ENCODE results near the gene PLCL2.

PLCL2 gene

GRCh38 chr3:16842272-16843270, 42.2 kb upstream of the PLCL2 start:
- WGBS: 88% methylated on average over 16 of the region's 16 CpGs
- no peaks in the 10 kb centered on the region for H3K36me3 ChIP-seq (ENCODE audit: control insufficient read depth in 1 of 2, insufficient read depth in 2 of 2, low read depth in 1 of 2, low read length in 2 of 2)
- H2AFZ ChIP-seq (ENCODE audit: low read depth, low read length): no peak overlapping the region

DNA sequence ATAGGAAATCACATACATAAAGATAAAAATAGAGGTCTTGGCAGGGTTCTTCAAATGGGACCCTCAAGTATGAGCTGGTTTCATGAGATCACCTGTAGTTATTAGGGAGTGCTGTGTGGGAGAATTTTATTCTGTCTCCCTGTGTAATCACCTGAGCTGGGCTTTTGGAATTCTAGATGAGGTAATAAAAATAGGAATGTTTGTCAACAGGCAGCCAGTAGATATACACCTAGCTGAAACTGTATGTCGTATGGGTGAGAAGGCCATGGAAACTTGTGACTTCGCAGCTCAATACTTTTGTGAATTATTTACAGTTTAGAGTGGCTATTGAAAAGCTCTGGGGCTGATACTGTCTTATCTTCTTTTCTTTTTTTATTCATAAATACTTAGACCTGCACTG, 40.5 kb upstream of the PLCL2 start:
- no peak overlapping the region for H3K23ac ChIP-seq (ENCODE audit: low read length in 2 of 2)
- no peak overlapping the region for H2AFZ ChIP-seq (ENCODE audit: low read depth, low read length)
- no peak overlapping the region for H4K8ac ChIP-seq (ENCODE audit: low read length)
- no peak overlapping the region for H3K9ac ChIP-seq (ENCODE audit: low read length)
- H3K79me1 ChIP-seq (replicated peaks; ENCODE audit: low read length, poor library complexity, severe bottlenecking): no peaks in the 10 kb centered on the region
- no peak overlapping the region for H3K14ac ChIP-seq (ENCODE audit: low read length in 2 of 2)
- no peaks in the 10 kb centered on the region for H3K27me3 ChIP-seq (ENCODE audit: control insufficient read depth in 1 of 2, insufficient read depth in 1 of 2, low read length in 2 of 2)
- no peak overlapping the region for H2BK15ac ChIP-seq (ENCODE audit: low read depth, poor library complexity, severe bottlenecking)
- no peak overlapping the region for H2AK5ac ChIP-seq (ENCODE audit: low read length, severe bottlenecking)
- H2BK5ac ChIP-seq (ENCODE audit: low read depth, low read length, poor library complexity, severe bottlenecking): no peak overlapping the region
- no peak overlapping the region for H3K4ac ChIP-seq (ENCODE audit: low read depth in 1 of 2, low read length in 2 of 2)
- DNase-seq: no peak
- no peak overlapping the region for H3K18ac ChIP-seq (ENCODE audit: low read depth in 1 of 2, low read length in 2 of 2)
- H3K4me1 ChIP-seq (ENCODE audit: control insufficient read depth, insufficient read depth, low read depth, low read length): no peaks in the 10 kb centered on the region
- H4K91ac ChIP-seq (ENCODE audit: low read length): no peak overlapping the region
- H3K36me3 ChIP-seq (ENCODE audit: control insufficient read depth in 1 of 2, insufficient read depth in 2 of 2, low read depth in 1 of 2, low read length in 2 of 2): no peaks in the 10 kb centered on the region
- H2BK12ac ChIP-seq (ENCODE audit: low read length in 2 of 2): no peak overlapping the region
- no peak overlapping the region for H3K4me2 ChIP-seq (ENCODE audit: low read length, poor library complexity, severe bottlenecking)
- H3K4me3 ChIP-seq (ENCODE audit: insufficient read depth in 1 of 2, low read depth in 1 of 2, low read length in 2 of 2): no peak overlapping the region
- H3K27ac ChIP-seq (ENCODE audit: low read length, poor library complexity, severe bottlenecking): no peak overlapping the region
- H2BK120ac ChIP-seq (ENCODE audit: low read depth, low read length): no peak overlapping the region
- H3K9me3 ChIP-seq (ENCODE audit: control insufficient read depth, low read length): no peaks in the 10 kb centered on the region
- WGBS: 83% methylated on average over 1 of the region's 2 CpGs

More at GRCh38 chr3:16842272-16843270, 42.2 kb upstream of the PLCL2 start:
- Histone ChIP-seq H2BK12ac (ENCODE audit: low read length in 2 of 2) (no peak overlapping the region), H3K9me3 (ENCODE audit: control insufficient read depth, low read length) (no peaks in the 10 kb centered on the region), H3K23ac (ENCODE audit: low read length in 2 of 2) (no peak overlapping the region), H4K91ac (ENCODE audit: low read length) (no peak overlapping the region), H3K4me2 (ENCODE audit: low read length, poor library complexity, severe bottlenecking) (no peak overlapping the region), H3K4ac (ENCODE audit: low read depth in 1 of 2, low read length in 2 of 2) (no peak overlapping the region), H3K18ac (ENCODE audit: low read depth in 1 of 2, low read length in 2 of 2) (no peak overlapping the region), H2BK5ac (ENCODE audit: low read depth, low read length, poor library complexity, severe bottlenecking) (no peak overlapping the region), H3K9ac (ENCODE audit: low read length) (no peak overlapping the region), H3K27ac (ENCODE audit: low read length, poor library complexity, severe bottlenecking) (no peak overlapping the region), H3K14ac (ENCODE audit: low read length in 2 of 2) (no peak overlapping the region), H2BK15ac (ENCODE audit: low read depth, poor library complexity, severe bottlenecking) (no peak overlapping the region), H3K4me3 (ENCODE audit: insufficient read depth in 1 of 2, low read depth in 1 of 2, low read length in 2 of 2) (no peak overlapping the region), H2BK120ac (ENCODE audit: low read depth, low read length) (no peak overlapping the region), H2AK5ac (ENCODE audit: low read length, severe bottlenecking) (no peak overlapping the region), H3K4me1 (ENCODE audit: control insufficient read depth, insufficient read depth, low read depth, low read length) (no peaks in the 10 kb centered on the region), H3K27me3 (ENCODE audit: control insufficient read depth in 1 of 2, insufficient read depth in 1 of 2, low read length in 2 of 2) (no peaks in the 10 kb centered on the region), H3K79me1 (replicated peaks; ENCODE audit: low read length, poor library complexity, severe bottlenecking) (no peaks in the 10 kb centered on the region), H4K8ac (ENCODE audit: low read length) (no peak overlapping the region)
- no peak for DNase-seq

- no peak overlapping the region for H3K4me3 ChIP-seq (ENCODE audit: insufficient read depth in 1 of 2, low read depth in 1 of 2, low read length in 2 of 2)
- H3K9ac ChIP-seq (ENCODE audit: low read length): no peak overlapping the region
- no peak overlapping the region for H2BK120ac ChIP-seq (ENCODE audit: low read depth, low read length)
- H3K14ac ChIP-seq (ENCODE audit: low read length in 2 of 2): no peak overlapping the region
- H4K91ac ChIP-seq (ENCODE audit: low read length): no peak overlapping the region
- no peak overlapping the region for H3K27ac ChIP-seq (ENCODE audit: low read length, poor library complexity, severe bottlenecking)
- no peaks in the 10 kb centered on the region for H3K9me3 ChIP-seq (ENCODE audit: control insufficient read depth, low read length)
- H3K18ac ChIP-seq (ENCODE audit: low read depth in 1 of 2, low read length in 2 of 2): no peak overlapping the region
- H3K4me2 ChIP-seq (ENCODE audit: low read length, poor library complexity, severe bottlenecking): no peak overlapping the region
- no peaks in the 10 kb centered on the region for H3K36me3 ChIP-seq (ENCODE audit: control insufficient read depth in 1 of 2, insufficient read depth in 2 of 2, low read depth in 1 of 2, low read length in 2 of 2)
- H3K79me1 ChIP-seq (replicated peaks; ENCODE audit: low read length, poor library complexity, severe bottlenecking): no peaks in the 10 kb centered on the region
- H4K8ac ChIP-seq (ENCODE audit: low read length): no peak overlapping the region
- no peak overlapping the region for H2BK15ac ChIP-seq (ENCODE audit: low read depth, poor library complexity, severe bottlenecking)
- WGBS: 96% methylated on average over 1 of the region's 1 CpG
- no peak overlapping the region for H2BK5ac ChIP-seq (ENCODE audit: low read depth, low read length, poor library complexity, severe bottlenecking)
- H2AFZ ChIP-seq (ENCODE audit: low read depth, low read length): no peak overlapping the region
- no peak overlapping the region for H3K23ac ChIP-seq (ENCODE audit: low read length in 2 of 2)
- H3K27me3 ChIP-seq (ENCODE audit: control insufficient read depth in 1 of 2, insufficient read depth in 1 of 2, low read length in 2 of 2): no peaks in the 10 kb centered on the region
- H3K4me1 ChIP-seq (ENCODE audit: control insufficient read depth, insufficient read depth, low read depth, low read length): no peaks in the 10 kb centered on the region
- H2BK12ac ChIP-seq (ENCODE audit: low read length in 2 of 2): no peak overlapping the region
- H2AK5ac ChIP-seq (ENCODE audit: low read length, severe bottlenecking): no peak overlapping the region
- no peak for DNase-seq
- no peak overlapping the region for H3K4ac ChIP-seq (ENCODE audit: low read depth in 1 of 2, low read length in 2 of 2)
Observed at GRCh38 chr3:16844791-16845190, 40.0 kb upstream of the PLCL2 start.

GRCh38 chr3:16846373-16847080, 38.2 kb upstream of the PLCL2 start:
- no peaks in the 10 kb centered on the region for H3K36me3 ChIP-seq (ENCODE audit: control insufficient read depth in 1 of 2, insufficient read depth in 2 of 2, low read depth in 1 of 2, low read length in 2 of 2)
- no peak overlapping the region for H3K18ac ChIP-seq (ENCODE audit: low read depth in 1 of 2, low read length in 2 of 2)
- no peak overlapping the region for H3K9ac ChIP-seq (ENCODE audit: low read length)
- WGBS: 95% methylated on average over 5 of the region's 5 CpGs
- no peak overlapping the region for H4K8ac ChIP-seq (ENCODE audit: low read length)
- no peaks in the 10 kb centered on the region for H3K9me3 ChIP-seq (ENCODE audit: control insufficient read depth, low read length)
- no peak overlapping the region for H3K14ac ChIP-seq (ENCODE audit: low read length in 2 of 2)
- no peak overlapping the region for H2AK5ac ChIP-seq (ENCODE audit: low read length, severe bottlenecking)
- DNase-seq: no peak
- H3K4me2 ChIP-seq (ENCODE audit: low read length, poor library complexity, severe bottlenecking): no peak overlapping the region
- no peak overlapping the region for H2BK15ac ChIP-seq (ENCODE audit: low read depth, poor library complexity, severe bottlenecking)
- no peak overlapping the region for H4K91ac ChIP-seq (ENCODE audit: low read length)
- no peaks in the 10 kb centered on the region for H3K4me1 ChIP-seq (ENCODE audit: control insufficient read depth, insufficient read depth, low read depth, low read length)
- no peak overlapping the region for H2BK120ac ChIP-seq (ENCODE audit: low read depth, low read length)
- H2BK5ac ChIP-seq (ENCODE audit: low read depth, low read length, poor library complexity, severe bottlenecking): no peak overlapping the region
- no peak overlapping the region for H3K27ac ChIP-seq (ENCODE audit: low read length, poor library complexity, severe bottlenecking)
- H3K79me1 ChIP-seq (replicated peaks; ENCODE audit: low read length, poor library complexity, severe bottlenecking): no peaks in the 10 kb centered on the region
- H3K27me3 ChIP-seq (ENCODE audit: control insufficient read depth in 1 of 2, insufficient read depth in 1 of 2, low read length in 2 of 2): no peaks in the 10 kb centered on the region
- H3K4me3 ChIP-seq (ENCODE audit: insufficient read depth in 1 of 2, low read depth in 1 of 2, low read length in 2 of 2): no peak overlapping the region
- no peak overlapping the region for H3K23ac ChIP-seq (ENCODE audit: low read length in 2 of 2)
- no peak overlapping the region for H2AFZ ChIP-seq (ENCODE audit: low read depth, low read length)
- H2BK12ac ChIP-seq (ENCODE audit: low read length in 2 of 2): no peak overlapping the region
- H3K4ac ChIP-seq (ENCODE audit: low read depth in 1 of 2, low read length in 2 of 2): no peak overlapping the region

Data from mesenchymal stem cell (in vitro differentiated cells and primary cell).